Activated CD4-positive, alpha-beta memory T cell treated with anti-CD3 and anti-CD28 coated beads for 36 hours (primary cell): Measurements from ENCODE around the gene NUDT14. TPM values are rescaled to one million over a fixed set of nuclear protein-coding genes. Genes with fewer than 3 reads are reported as not detected.

ENCODE experiments used
- CTCF ChIA-PET: fragments of 350-600 bp; sonication (Branson Sonifier 250); formaldehyde crosslinking; loops from one replicate; lab custom pipeline; 2021; ENCODE audit warnings: antibody characterized with exemption, inconsistent platforms; lab: Charles Lee
- POLR2A ChIA-PET: fragments of 350-600 bp; sonication (Branson Sonifier 250); formaldehyde crosslinking; loops from one replicate; lab custom pipeline; 2021; ENCODE audit warnings: antibody characterized with exemption; lab: Charles Lee
- DNase-seq: peaks from one replicate; pipeline ENCODE4 v3.0.0-alpha.2; 2020
- H3K27ac Mint-ChIP-seq: one replicate; pipeline ENCODE4 v1.8.0; 2021; ENCODE audit warnings: mixed read lengths
- H3K27me3 Mint-ChIP-seq: one replicate; pipeline ENCODE4 v1.8.0; 2021; ENCODE audit warnings: mixed read lengths
- H3K36me3 Mint-ChIP-seq: one replicate; pipeline ENCODE4 v1.8.0; 2021; ENCODE audit warnings: mixed read lengths
- H3K4me1 Mint-ChIP-seq: one replicate; pipeline ENCODE4 v1.8.0; 2021; ENCODE audit warnings: low read depth, mixed read lengths
- H3K4me3 Mint-ChIP-seq: one replicate; pipeline ENCODE4 v1.8.0; 2021; ENCODE audit warnings: mild to moderate bottlenecking, mixed read lengths
- H3K9me3 Mint-ChIP-seq: one replicate; pipeline ENCODE4 v1.8.0; 2021; ENCODE audit warnings: mixed read lengths
- intact Hi-C: fragments of 100-400 bp; cut with micrococcal nuclease; formaldehyde crosslinking; loops from one replicate; pipeline ENCODE4 v1.15.1; 2023
- total RNA-seq, 2 experiments: library from RNA; stranded (reverse); gene quantifications; one replicate each; pipeline ENCODE4 v1.2.3, GENCODE V29; 2021

The NUDT14 gene
- total RNA-seq, 2 experiments from 2014 or later = 14.7 to 14.8 TPM

GRCh38 chr14:105178868-105179140, 2.3 kb downstream of the NUDT14 start:
- peaks cover 21% of the 10 kb centered on the region for H3K4me1 Mint-ChIP-seq
- ChIA-PET POLR2A (no interaction called here), CTCF (no interaction called here)
- no peaks in the 10 kb centered on the region for H3K27me3 Mint-ChIP-seq
- intact Hi-C loops = no loop called here
- no peak overlapping the region for H3K27ac Mint-ChIP-seq
- DNase-seq = no peak
- no peaks in the 10 kb centered on the region for H3K36me3 Mint-ChIP-seq
- no peaks in the 10 kb centered on the region for H3K9me3 Mint-ChIP-seq
- H3K4me3 Mint-ChIP-seq = no peak overlapping the region

GRCh38 chr14:105178069-105178867, 2.8 kb downstream of the NUDT14 start:
- POLR2A ChIA-PET = no interaction called here
- H3K27me3 Mint-ChIP-seq = no peaks in the 10 kb centered on the region
- CTCF ChIA-PET = no interaction called here
- H3K4me1 Mint-ChIP-seq = peaks cover 21% of the 10 kb centered on the region
- no peaks in the 10 kb centered on the region for H3K9me3 Mint-ChIP-seq
- no peaks in the 10 kb centered on the region for H3K36me3 Mint-ChIP-seq
- H3K27ac Mint-ChIP-seq = no peak overlapping the region
- no peak overlapping the region for H3K4me3 Mint-ChIP-seq
- intact Hi-C loops = no loop called here
- no peak for DNase-seq

GRCh38 chr14:105177082-105177481, 4.0 kb downstream of the NUDT14 start:
- Mint-ChIP-seq H3K4me3 (no peak overlapping the region), H3K27ac (no peak overlapping the region), H3K27me3 (no peaks in the 10 kb centered on the region), H3K4me1 (peaks cover 18% of the 10 kb centered on the region), H3K9me3 (no peaks in the 10 kb centered on the region), H3K36me3 (no peaks in the 10 kb centered on the region)
- intact Hi-C loops = no loop called here
- CTCF ChIA-PET = interaction anchor here (1.3 to 1.4 kb wide), 2 partner anchors 9 to 89 kb away, joined by 3 to 4 read pairs; no protein-coding TSS in a partner anchor
- no peak for DNase-seq
- POLR2A ChIA-PET = no interaction called here

GRCh38 chr14:105176513-105176912, 4.6 kb downstream of the NUDT14 start:
- Mint-ChIP-seq H3K27me3 (no peaks in the 10 kb centered on the region), H3K36me3 (no peaks in the 10 kb centered on the region), H3K4me3 (no peak overlapping the region), H3K9me3 (no peaks in the 10 kb centered on the region), H3K4me1 (peaks cover 18% of the 10 kb centered on the region), H3K27ac (no peak overlapping the region)
- CTCF ChIA-PET = interaction anchor here (1.3 to 1.4 kb wide), 2 partner anchors 9 to 89 kb away, joined by 3 to 4 read pairs; no protein-coding TSS in a partner anchor
- no peak for DNase-seq
- POLR2A ChIA-PET = no interaction called here
- intact Hi-C loops = no loop called here

GRCh38 chr14:105173901-105174894, 6.9 kb downstream of the NUDT14 start:
- no peaks in the 10 kb centered on the region for H3K36me3 Mint-ChIP-seq
- no peak overlapping the region for H3K4me3 Mint-ChIP-seq
- H3K9me3 Mint-ChIP-seq = no peaks in the 10 kb centered on the region

GRCh38 chr14:105173145-105173544, 8.0 kb downstream of the NUDT14 start:
- Mint-ChIP-seq H3K4me3 (no peak overlapping the region), H3K9me3 (no peaks in the 10 kb centered on the region), H3K27ac (no peak overlapping the region), H3K36me3 (no peaks in the 10 kb centered on the region), H3K27me3 (peaks cover 6% of the 10 kb centered on the region), H3K4me1 (peaks cover 26% of the 10 kb centered on the region)
- no peak for DNase-seq
- intact Hi-C loops = loop anchor here (5.0 kb wide), 1 partner anchor 81 kb away; no protein-coding TSS in a partner anchor
- ChIA-PET POLR2A (no interaction called here), CTCF (interaction anchor here (0.6 kb wide), 1 partner anchor 1882 kb away, joined by 3 read pairs; no protein-coding TSS in a partner anchor)

More at GRCh38 chr14:105173901-105174894, 6.9 kb downstream of the NUDT14 start:
- ChIA-PET POLR2A (no interaction called here), CTCF (no interaction called here)
- DNase-seq = peak; percentile 63
- H3K27me3 Mint-ChIP-seq = peaks cover 6% of the 10 kb centered on the region
- H3K27ac Mint-ChIP-seq = no peak overlapping the region
- intact Hi-C loops = loop anchor here (5.0 kb wide), 1 partner anchor 82 kb away; no protein-coding TSS in a partner anchor
- H3K4me1 Mint-ChIP-seq = peaks cover 26% of the 10 kb centered on the region

- H3K36me3 Mint-ChIP-seq = no peaks in the 10 kb centered on the region
- POLR2A ChIA-PET = interaction anchor here (0.8 kb wide), 1 partner anchor 10 kb away, joined by 4 read pairs; no protein-coding TSS in a partner anchor
- intact Hi-C loops = loop anchor here (5.0 kb wide), 1 partner anchor 80 kb away; no protein-coding TSS in a partner anchor
- H3K27me3 Mint-ChIP-seq = peaks cover 8% of the 10 kb centered on the region
- DNase-seq = no peak
- H3K9me3 Mint-ChIP-seq = no peaks in the 10 kb centered on the region
- peaks cover 26% of the 10 kb centered on the region for H3K4me1 Mint-ChIP-seq
- H3K4me3 Mint-ChIP-seq = no peak overlapping the region
- CTCF ChIA-PET = interaction anchor here (0.6 to 0.9 kb wide), 2 partner anchors 82 to 1881 kb away, joined by 3 read pairs; no protein-coding TSS in a partner anchor
- no peak overlapping the region for H3K27ac Mint-ChIP-seq
Measured at GRCh38 chr14:105172476-105172875, 8.6 kb downstream of the NUDT14 start.

- peaks cover 23% of the 10 kb centered on the region for H3K4me1 Mint-ChIP-seq
- intact Hi-C loops = loop anchor here (5.0 kb wide), 1 partner anchor 79 kb away; no protein-coding TSS in a partner anchor
- no peak overlapping the region for H3K27ac Mint-ChIP-seq
- no peaks in the 10 kb centered on the region for H3K36me3 Mint-ChIP-seq
- H3K27me3 Mint-ChIP-seq = peaks cover 12% of the 10 kb centered on the region
- no peak for DNase-seq
- H3K4me3 Mint-ChIP-seq = no peak overlapping the region
- ChIA-PET POLR2A (interaction anchor here (0.5 to 0.6 kb wide), 2 partner anchors 150 to 171 kb away, joined by 3 read pairs; no protein-coding TSS in a partner anchor), CTCF (interaction anchor here (1.6 kb wide), 1 partner anchor 23 kb away, joined by 4 read pairs; no protein-coding TSS in a partner anchor)
- H3K9me3 Mint-ChIP-seq = no peaks in the 10 kb centered on the region
Measured at GRCh38 chr14:105171004-105171673, 10.0 kb downstream of the NUDT14 start.

GRCh38 chr14:105169776-105170655, 11.1 kb downstream of the NUDT14 start:
- H3K27me3 Mint-ChIP-seq = peaks cover 12% of the 10 kb centered on the region
- H3K9me3 Mint-ChIP-seq = no peaks in the 10 kb centered on the region
- ChIA-PET CTCF (interaction anchor here (0.7 to 2.7 kb wide), 9 partner anchors 10 to 201 kb away, joined by 3 to 9 read pairs (median 4); no protein-coding TSS in a partner anchor), POLR2A (no interaction called here)
- DNase-seq = peak; percentile 35
- H3K4me1 Mint-ChIP-seq = peaks cover 21% of the 10 kb centered on the region
- no peaks in the 10 kb centered on the region for H3K36me3 Mint-ChIP-seq
- intact Hi-C loops = loop anchor here (5.0 kb wide), 1 partner anchor 78 kb away; no protein-coding TSS in a partner anchor
- no peak overlapping the region for H3K4me3 Mint-ChIP-seq
- H3K27ac Mint-ChIP-seq = no peak overlapping the region

- Mint-ChIP-seq H3K27me3 (peaks cover 12% of the 10 kb centered on the region), H3K27ac (no peak overlapping the region), H3K36me3 (no peaks in the 10 kb centered on the region), H3K9me3 (no peaks in the 10 kb centered on the region), H3K4me3 (peak overlapping the region; percentile 35), H3K4me1 (peaks cover 12% of the 10 kb centered on the region)
- DNase-seq = peak; percentile 41
- ChIA-PET CTCF (interaction anchor here (1.0 to 2.7 kb wide), 8 partner anchors 11 to 202 kb away, joined by 3 to 9 read pairs (median 4); partner anchors contain the start of gene NUDT14), POLR2A (no interaction called here)
- intact Hi-C loops = no loop called here
Measured at GRCh38 chr14:105168979-105169507, 12.1 kb downstream of the NUDT14 start.
